PC-9 (cell line): ENCODE measurements around the gene TRAF3IP1.

ENCODE experiments used
- CTCF ChIP-seq: fragments of 200-600 bp; sonication (generic); conservative IDR thresholded peaks from 2 replicates; pipeline ENCODE4 v1.6.1; 2017; ENCODE audit warnings: mixed run types, antibody characterized with exemption, mild to moderate bottlenecking, moderate library complexity
- EZH2 ChIP-seq: fragments of 200-600 bp; sonication (generic); IDR thresholded peaks from 2 replicates; pipeline ENCODE4 v1.8.0; 2017; ENCODE audit warnings: antibody characterized with exemption, low read depth

GRCh38 chr2:238345297-238345968, 25.1 kb downstream of the TRAF3IP1 start:
- TF ChIP-seq CTCF (no peak), EZH2 (no peak)
